ENCODE measurements around the gene MDK.

DNA sequence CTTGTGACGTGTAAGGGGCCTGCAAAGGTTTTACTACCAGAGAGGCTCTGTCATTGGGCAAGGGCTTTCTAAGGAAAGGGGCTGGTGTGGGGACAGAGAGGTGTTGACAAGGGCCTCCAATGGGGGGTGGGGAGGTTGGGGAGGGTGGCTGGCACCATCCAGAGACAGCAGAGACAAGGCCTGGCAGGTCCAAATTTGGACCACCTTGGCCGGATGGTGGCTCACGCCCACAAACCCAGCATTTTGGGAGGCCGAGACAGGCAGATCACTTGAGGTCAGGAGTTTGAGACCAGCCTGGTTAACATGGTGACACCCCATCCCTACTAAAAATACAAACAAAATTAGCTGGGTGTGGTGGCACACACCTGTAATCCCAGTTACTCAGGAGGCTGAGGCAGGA is 12.3 kb downstream of the MDK start:
- no peak for TF ChIP-seq TAF1 (IDR thresholded peaks at IDR 0.05; ENCODE audit: borderline replicate concordance, low read depth, low read length)
- no peak for TF ChIP-seq POLR2A (IDR thresholded peaks at IDR 0.05; ENCODE audit: low read depth, low read length)
- no peak for TF ChIP-seq POLR2AphosphoS5 (IDR thresholded peaks at IDR 0.05; ENCODE audit: low read depth, low read length)

All from GM12892 (cell line).